Epithelial cell of esophagus (primary cell): Measurements from ENCODE around the gene CNKSR2.
A peak's percentile ranks its signal among the peaks of the same experiment; 100 is the strongest.

Experiments used
- DNase-seq: peaks from one replicate; pipeline ENCODE4 v3.0.0; 2010; ENCODE audit warnings: low read depth
- H3K4me3 ChIP-seq: 2 replicates; pipeline ENCODE4 v1.5.1; 2011; ENCODE audit warnings: mild to moderate bottlenecking, low read length, control low read depth
- TF ChIP-seq, protein P1 (sequence below): IDR thresholded peaks from 2 replicates; pipeline ENCODE4 v1.5.1; 2011; ENCODE audit warnings: low read depth, mild to moderate bottlenecking, low read length, control low read depth, inconsistent platforms; ENCODE audit not compliant: insufficient read depth; ENCODE audit errors: missing control alignments

Gene CNKSR2

DNA sequence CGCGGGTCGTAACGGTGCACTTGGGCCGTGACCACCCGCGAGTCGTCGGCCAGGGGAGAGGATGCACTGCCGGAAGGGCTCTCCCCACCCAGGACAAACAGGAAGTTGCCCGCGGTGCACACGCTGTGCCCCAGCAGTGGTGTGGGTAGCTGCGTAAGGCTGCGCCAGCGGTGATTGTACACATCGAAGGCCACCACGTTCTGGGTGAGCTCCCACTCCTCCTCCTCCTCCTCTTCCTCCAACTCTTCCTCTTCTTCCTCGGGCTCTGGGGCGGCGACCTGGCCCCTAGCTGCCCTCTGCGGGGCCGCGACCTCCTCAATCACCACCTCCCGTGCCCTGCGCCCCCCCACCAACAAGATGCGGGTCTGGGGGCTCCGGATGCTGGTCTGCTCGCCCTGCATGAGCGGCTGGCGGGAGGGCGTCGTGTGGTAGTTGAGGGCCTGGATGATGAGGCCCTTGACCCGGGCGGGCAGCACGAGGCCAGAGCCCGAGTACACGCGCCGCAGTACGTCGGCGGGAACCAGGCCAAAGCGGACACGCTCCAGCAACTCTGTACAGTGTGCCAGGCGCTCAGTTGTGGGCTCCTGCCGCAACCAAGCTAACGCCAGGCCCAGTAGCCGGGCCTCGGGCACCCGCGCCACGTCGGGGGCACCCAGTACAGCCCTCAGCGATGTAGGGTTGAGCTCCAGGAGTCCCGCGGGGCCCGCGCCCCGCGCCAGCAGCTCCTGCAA is 282.5 kb downstream of the CNKSR2 start:
- no peak overlapping the region for H3K4me3 ChIP-seq
- no peak for DNase-seq
- TF ChIP-seq, protein P1, sequence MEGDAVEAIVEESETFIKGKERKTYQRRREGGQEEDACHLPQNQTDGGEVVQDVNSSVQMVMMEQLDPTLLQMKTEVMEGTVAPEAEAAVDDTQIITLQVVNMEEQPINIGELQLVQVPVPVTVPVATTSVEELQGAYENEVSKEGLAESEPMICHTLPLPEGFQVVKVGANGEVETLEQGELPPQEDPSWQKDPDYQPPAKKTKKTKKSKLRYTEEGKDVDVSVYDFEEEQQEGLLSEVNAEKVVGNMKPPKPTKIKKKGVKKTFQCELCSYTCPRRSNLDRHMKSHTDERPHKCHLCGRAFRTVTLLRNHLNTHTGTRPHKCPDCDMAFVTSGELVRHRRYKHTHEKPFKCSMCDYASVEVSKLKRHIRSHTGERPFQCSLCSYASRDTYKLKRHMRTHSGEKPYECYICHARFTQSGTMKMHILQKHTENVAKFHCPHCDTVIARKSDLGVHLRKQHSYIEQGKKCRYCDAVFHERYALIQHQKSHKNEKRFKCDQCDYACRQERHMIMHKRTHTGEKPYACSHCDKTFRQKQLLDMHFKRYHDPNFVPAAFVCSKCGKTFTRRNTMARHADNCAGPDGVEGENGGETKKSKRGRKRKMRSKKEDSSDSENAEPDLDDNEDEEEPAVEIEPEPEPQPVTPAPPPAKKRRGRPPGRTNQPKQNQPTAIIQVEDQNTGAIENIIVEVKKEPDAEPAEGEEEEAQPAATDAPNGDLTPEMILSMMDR: no peak

DNA sequence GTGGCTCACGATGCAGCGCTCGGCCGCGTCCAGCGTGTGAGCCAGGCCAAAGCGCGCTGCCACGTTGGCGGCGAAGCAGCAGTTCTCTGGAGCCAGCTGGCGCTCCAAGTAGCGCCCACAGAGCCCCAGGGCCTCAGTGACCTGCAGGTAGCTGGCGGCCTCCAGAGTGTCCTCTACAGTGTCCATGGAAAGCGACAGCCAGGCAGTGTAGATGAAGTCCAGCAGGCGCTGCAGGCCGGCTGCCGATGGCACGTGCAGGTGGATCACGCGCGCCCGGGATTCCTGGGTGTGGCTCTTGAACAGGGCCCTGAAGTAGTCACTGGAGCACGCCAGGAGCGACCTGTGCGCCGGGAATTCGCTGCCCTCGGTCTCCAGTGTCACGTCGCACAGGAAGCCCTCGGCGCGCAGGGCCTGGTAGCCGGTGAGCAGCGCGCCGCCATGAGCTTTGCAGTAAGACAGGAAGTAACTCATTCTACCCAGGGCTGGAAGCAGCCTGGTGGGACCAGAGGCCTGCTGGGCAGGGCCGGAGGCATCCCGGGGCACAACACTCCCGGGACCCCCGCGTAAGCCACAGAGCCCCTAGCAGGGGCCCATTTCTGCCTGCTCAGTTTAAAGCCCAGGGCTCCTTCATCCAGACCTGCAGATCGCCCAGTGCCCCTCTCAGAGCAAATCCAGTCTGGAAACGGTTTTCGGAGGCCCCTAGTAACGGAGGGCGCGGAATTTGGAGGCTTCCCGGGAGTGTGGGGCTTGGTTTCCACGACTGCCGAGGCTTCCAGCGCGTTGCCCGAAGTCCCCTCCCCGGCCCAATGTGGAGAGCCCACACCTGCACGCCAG is 283.3 kb downstream of the CNKSR2 start:
- DNase-seq: no peak
- H3K4me3 ChIP-seq: no peak overlapping the region
- TF ChIP-seq, protein P1: no peak

DNA sequence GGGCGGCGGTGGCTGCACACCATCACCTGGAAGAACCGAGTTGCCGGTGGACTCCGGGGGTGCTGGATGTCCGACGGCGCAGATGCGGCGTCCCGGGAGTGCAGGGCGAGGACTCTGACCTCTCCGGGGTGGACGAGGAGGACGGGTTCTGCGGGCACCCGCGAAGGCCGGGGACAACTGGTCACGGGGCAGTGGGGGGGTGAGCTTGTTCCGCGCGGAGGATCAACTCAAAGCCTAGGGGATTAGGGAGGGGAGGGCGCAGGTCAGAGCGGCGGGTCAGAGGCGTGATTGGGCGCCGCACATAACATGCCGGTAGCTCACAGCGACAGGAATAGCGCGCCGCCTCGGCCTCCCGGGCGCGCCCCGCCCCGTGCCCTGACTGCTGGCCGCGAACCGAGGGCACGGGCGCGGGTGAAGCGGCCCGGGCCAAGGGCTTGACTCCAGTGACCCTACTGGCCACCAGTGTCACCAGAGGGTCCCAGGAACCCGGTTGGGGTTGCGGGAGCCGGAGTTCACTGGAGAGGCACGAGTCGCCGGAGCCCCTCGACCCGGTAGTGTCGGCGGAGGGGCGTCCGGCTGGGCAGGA is 284.0 kb downstream of the CNKSR2 start, which contains the start of gene KLHL34:
KLHL34 (minus strand) TSS at position 179 of the 586 bp plus-strand sequence. CDS start 542 bp downstream, outside the sequence.
- no peak for DNase-seq
- TF ChIP-seq, protein P1: no peak
- no peak within 1 kb of the TSS for H3K4me3 ChIP-seq

DNA sequence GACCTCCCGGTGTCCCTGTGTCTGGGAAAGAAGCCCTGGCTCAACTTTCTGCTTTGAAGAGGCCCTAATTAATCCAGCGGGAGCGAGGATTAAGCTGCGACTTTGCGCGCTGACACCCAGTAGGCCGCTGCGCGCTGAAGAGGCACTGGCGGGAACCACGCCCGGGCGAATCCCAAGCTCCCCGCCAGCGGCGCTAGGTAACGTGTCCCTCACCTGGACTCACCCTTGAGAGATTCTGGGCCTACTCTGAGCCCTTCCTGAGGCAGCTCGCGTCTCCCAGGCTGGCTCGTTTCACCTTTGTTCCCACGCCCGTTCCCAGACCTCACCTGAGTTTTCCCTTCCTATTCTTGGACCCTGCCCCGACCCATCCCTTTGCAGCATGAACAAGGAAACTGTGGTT is 284.5 kb downstream of the CNKSR2 start:
- DNase-seq: peak; percentile 0
- no peak overlapping the region for H3K4me3 ChIP-seq
- TF ChIP-seq, protein P1: no peak

DNA sequence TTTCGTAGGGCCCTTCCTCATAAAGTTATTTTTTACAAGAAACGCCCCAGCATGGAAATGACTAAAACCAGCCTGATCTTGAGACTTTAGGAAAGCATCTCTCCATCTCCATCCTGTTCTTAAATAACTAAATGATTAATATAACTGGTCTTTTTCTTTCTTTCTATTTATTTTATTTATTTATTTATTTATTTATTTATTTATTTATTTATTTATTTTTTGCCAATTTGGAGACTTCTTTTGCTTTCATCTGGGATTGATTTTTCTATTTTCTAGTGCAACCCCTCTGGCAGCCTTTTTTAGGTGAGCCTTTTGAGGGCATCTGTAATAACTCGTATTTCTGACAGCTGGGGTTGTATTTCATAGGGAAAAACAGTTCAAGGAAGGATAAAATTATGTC is 285.1 kb downstream of the CNKSR2 start:
- DNase-seq: no peak
- TF ChIP-seq, protein P1: no peak
- H3K4me3 ChIP-seq: no peak overlapping the region

DNA sequence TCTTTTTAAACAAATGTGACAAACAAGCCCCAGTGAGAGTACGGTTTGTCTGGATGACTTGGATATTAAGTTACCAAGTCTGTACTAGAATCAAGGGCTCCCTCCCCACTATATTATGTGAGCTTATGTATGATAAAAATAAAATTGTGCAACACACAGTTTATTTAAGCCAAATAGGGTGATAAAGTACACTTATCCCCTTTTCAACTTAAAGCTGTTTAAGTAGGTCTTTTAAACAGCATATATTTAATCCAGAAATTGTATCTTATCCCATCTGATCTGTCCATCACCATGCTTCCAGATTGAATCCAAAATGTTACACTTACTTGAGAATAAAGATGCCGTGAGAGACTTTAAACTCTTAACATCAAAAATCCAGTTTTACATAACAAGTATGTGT is 285.9 kb downstream of the CNKSR2 start:
- TF ChIP-seq, protein P1: no peak
- H3K4me3 ChIP-seq: no peak overlapping the region
- DNase-seq: no peak
